Activated CD8-positive, alpha-beta memory T cell treated with anti-CD3 and anti-CD28 coated beads, Interleukin-2, amount 50 U/mL, for 1 hour (primary cell): Measurements from ENCODE around the gene TSPO.

Experiments
- DNase-seq: peaks from one replicate; pipeline ENCODE4 v3.0.0-alpha.2; 2020; ENCODE audit errors: extremely low read depth

TSPO gene

DNA sequence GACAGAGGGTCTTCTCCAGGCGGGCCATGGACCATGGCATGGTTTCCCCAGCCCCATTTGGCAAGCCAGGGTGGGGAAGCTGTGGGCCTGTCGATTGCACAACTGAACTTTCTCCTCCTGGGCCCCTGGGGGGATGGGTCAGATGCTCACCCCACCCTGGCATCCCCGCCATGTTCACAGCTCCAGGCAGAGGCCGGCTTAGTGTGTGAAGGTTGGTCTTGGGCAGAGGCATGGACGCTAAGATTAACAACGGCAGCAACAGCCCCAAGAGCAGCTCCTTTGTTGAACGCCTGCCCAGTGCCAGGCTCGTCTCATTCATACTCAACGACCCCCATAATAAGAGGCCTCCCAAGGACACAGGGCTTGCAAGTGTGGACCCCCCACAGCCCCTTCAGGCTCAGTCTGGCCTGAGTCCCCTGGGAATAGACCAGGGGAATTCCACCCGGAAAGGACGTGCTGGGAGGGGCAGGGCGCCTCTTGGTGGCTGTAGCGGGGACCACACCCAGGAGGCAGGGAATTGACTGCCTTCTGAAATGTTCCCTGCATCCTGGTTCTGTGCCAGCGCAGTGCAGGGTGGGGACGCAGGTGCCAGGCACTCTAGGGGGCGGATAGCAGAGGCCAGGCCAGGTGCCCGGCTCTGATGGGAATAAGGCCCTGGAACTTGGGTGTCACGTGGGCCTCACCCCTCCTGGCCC, 8.3 kb downstream of the TSPO start:
- no peak for DNase-seq

DNA sequence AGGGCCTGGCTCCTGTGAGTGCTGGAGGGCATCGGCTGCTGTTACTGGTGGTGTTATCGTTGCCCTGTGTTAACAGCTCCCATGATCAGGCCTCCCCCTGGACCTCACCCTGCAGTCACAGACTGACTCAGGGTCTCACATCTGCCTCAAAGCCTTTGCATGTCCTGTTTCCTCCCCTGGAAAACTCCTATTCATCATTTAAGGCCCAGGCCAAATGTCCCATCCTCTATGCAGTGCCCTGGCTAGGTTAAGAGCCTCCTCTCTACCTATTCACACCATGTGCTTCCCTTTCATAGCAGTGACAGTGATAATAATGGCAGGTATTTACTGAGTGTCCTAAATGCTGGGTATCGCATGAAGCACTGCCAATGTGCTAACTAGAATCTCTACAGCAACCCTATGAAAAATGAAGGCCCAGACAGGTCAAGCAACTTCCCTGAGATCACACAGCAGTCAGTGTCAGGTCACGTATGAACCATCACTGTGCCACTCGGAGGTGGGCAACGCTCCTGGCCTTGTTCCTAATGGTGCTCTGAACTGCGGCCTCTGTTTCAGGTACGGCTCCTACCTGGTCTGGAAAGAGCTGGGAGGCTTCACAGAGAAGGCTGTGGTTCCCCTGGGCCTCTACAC, 9.3 kb downstream of the TSPO start:
- DNase-seq: no peak

DNA sequence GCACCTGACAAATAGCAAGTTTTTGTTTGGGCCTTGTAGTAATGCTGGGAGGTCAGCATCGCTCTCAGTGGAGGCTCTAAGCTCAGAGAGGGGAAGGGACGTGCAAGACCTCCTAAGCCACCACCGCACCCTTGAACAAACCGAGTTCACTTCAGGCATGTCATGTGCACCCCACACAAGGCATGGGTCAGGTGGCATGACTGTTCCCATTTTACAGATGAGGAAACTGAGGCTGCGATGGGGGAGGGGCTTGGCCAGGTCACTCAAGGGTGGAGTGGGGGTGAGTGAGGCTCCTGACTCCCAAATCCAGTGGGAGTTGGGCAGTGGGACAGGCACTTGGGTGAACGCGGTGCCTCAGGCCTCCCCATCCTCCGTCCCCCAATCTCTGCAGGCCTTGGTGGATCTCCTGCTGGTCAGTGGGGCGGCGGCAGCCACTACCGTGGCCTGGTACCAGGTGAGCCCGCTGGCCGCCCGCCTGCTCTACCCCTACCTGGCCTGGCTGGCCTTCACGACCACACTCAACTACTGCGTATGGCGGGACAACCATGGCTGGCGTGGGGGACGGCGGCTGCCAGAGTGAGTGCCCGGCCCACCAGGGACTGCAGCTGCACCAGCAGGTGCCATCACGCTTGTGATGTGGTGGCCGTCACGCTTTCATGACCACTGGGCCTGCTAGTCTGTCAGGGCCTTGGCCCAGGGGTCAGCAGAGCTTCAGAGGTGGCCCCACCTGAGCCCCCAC, 11.2 kb downstream of the TSPO start:
- no peak for DNase-seq

DNA sequence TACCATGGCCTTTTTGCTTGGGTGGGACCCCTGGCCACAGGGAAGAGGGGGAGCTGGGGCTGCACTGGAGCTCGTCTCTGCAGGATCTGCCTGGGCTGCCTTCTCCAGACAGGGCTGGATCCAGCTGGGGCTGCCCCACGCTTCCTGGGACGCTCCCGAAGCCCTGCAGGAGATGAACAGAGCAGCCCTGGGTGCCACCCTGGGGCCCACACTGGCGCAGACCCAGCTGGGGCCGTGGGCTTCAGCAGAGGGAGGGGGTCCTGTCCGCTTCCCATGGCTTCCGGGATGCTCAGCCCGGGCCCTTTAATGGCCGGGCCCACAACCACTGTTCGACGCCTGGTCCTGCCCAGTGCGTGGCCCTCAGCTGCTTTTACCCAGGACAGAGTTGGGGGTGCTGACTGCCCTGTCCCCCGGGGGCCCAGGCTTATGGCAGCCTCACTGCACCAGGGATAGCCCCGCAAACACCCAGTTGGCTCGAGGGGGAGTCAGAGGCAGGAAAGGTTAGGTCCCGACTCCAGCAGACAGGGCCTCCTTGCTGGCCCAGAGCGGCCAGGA, 12.0 kb downstream of the TSPO start:
- no peak for DNase-seq

DNA sequence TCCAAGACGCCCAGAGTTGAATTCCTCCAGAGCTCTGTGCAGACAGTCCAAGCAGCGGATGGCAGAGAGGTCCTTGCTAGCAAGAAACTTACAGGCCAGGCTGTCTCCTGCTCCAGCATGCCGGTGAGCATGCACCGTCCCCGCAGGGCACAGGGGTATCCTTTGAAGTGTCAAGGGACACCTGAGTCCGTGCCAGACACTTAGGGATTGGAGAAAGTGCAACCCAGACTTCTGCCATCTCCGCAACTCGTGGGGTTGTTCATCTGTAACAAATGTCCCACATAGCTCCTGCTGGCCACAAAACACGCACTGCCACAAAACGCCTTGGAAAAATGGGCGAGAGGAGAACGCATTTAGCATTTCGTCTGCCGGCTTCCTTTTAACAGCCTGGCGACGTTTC, 13.3 kb downstream of the TSPO start:
- no peak for DNase-seq

DNA sequence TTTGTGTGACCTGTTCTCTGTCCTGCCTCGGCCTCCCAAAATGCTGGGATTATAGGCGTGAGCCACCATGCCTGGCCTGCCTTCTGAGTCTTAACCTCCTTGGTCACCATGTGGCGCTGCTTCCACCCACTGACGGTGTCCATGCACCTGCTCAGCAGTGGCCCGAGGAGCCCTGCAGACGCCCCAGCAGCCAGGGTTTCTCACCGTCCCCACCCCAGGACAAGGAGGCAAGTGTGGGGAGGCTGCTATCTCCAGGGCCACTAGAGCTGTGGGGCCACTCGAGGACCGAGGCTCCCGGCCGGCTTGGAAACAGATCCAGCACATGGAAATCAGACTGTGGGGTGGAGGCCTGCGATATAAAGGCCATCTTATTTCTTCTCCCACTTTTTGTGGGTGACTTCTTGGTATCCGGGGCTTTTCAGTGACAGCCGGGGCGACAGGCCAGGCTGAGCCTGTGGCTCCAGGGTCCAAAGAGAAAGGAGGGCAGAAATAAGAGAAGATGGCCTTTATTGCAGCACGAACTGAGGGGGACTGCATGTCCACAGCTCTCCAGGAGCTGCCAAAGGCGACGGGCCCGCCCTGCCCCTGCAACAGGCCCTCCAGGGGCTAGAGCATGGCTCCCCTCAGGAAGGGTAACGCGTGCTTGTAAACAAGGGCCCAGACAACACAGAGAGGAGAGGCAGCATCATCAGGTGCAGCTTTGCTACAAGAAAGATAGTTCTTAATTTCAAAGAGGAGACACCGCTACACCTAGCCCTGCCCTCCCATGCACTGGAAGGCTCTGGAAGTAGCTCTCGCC, 15.0 kb downstream of the TSPO start:
- DNase-seq: no peak

DNA sequence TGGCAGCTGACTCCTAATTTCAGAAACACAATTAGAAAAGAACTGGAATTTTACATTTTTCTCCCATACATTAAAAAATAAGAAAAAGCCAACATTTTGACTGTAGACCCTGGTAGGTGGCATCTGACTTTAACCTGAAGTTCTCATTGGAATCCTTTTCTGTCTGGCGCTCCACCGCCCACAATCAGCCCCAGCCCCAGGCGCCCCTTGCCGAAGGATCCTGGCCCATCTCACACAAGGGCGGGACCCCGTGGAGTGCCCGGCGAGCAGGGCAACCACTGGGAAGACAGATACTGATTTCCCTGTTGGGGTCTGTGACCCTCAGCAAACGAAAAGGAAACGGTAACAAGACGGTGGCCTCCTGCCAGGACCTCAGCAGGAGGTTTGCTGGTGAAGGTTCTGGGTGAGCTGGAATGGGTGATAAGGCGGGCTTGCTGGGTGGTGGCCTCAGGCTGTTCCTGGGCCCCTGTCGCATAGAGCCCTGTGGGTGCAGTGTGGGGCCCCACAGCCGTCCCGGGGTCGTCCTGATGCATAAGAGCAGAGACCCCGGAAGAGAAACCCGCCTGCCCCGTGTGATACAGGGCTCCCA, 15.7 kb downstream of the TSPO start:
- no peak for DNase-seq

DNA sequence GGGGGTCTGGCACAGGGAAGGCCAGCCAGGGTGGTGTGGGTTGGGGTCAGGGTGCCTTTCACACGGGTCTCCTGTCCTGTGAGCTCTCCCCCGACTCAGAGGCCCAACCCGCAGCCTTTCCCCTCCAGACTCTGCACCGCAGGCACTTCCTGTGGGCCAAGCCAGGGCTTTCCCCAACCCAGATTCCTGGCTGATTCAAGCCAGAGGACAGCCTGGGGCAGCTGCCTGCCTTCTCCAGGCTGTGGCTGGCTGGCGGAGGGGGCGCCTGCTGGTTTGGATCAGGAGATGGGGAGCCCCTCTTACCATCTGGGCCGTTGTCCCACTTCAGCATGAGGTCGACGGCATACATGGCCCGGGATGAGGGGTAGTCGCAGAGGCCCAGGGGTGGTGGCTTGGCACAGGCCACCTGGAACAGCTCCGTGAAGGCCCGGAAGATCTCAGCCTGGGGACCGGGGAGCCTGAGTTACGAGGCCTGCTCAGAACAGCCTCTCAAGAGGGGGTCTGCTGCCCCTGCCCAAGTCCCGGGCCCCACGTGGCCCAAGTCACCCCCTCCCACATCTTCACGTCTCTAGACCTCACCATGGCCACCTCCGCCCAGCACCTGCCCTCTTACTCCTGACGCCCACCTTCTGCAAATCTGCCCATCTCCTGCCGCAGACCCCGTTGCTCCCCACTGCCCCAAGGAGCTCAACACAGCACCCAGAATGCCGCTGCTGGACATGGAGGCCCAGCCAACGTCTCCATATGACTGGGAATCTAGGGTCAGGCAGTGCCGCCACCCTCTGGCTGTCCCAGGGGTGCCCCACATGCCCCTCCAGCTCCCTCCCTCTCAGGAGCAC, 17.3 kb downstream of the TSPO start:
- DNase-seq: no peak

DNA sequence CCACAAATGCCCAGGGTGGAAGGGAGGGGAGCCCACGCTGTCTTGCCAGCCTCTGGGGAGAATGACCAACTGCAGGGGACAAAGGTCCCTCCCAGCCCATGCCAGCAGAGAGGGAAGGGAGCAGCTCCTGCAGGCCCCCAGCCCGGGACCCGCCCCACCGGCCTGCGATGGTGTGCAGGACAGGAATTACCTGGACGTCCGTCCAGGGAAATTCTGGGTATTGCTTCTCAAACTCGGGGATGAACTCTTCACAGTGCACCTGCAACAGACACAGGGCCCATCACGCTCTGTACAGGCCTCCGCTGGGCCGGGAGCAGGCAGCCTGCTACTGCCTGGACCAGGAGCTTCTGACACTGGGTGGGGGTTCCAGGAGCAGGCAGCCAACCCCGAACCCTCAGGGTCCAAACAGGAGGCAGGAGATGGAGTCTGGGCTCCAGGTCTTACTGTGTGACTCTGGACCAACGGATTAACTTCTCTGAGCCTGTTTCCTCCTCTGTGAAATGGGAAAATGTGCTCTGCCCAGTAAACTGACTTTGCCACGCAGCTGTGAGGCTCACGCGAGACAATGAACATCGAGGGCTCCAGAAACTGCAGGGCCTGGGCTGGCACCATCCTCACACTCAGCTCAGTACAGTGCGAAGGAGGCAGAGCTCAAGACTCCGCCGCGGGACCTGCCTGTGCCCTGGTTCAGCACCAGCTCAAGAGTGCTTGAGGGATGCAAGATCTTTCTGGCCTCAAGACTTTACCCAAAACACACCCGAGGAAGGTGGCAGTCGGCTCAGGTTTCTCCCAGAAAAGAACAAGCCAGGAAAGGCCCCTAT, 18.2 kb downstream of the TSPO start:
- no peak for DNase-seq

DNA sequence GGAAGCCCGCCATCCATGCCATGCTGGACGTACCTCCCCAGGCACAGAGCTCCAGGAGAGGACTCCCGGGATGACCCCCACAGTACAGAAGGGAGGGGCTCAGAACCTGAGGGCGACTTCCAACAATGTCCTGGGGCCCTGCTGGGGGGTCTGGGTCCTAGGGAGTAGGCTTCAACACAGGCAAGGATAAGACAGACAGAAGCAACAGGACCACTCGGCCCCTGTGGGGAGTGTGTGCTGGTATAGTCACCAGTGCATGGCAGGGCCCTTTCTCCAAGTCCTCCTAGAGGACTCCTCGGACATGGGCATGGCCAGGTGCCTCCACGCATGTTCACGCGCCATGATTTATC, 18.7 kb downstream of the TSPO start:
- no peak for DNase-seq

DNA sequence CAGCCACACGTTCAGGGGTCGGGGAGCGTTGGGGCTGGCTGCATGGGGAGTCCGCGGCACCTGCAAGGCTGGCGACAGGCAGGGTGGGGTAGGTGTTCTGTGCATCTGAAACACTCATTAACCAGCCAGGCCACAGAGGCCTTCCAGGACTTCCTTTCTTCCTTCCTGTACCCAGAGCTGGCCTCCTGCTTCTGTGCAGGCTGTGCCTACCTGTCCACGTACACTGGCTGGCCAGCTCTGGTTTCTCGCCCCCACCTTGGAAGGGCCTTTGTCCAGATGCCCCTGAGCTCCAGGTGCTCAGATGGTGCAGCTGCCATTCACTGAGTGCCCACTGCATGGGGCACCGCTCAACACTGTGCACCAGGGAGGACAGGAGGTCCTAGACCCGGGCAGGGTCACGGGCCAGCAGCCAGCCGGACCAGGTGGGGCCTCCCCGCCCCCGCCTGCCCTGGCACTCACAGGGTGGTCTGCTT, 19.7 kb downstream of the TSPO start:
- DNase-seq: no peak

DNA sequence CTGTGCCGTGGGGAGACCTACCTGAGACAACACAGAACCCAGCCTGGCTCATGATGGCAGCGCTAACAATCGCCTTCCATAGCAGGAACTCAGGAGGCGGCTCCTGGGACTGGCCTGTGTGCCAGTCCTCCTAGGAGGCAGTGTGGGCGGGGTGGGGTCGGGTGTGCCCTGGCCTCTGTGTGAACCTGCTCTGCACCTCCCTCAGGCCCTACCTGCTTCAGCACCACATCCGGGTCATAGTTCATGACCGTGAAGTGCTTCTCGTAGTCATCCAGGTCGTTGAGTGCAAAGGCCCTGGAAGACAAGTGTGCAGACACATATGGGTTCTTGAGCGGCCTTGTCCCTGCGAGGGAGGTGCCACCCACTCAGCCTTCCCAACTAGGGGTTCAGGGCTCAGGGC, 20.2 kb downstream of the TSPO start:
- no peak for DNase-seq

DNA sequence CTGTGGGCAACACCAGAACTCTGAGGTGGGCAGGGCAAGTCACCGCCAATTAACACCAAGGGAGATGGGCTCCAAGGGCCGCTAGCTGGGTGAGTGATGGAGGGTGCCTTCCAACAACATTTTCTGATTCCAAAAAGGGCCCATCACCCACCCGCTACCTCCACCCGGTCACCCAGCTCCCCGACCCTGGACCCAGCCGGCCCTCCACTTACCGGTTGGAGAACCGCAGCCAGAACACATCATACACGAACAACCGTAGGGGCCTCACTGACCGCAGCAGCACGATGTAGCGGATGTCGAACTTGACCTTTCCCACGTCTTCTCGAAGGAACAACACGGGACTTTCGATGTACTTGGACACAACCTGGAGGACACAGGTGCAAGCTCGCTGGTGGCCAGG, 20.8 kb downstream of the TSPO start:
- DNase-seq: no peak

DNA sequence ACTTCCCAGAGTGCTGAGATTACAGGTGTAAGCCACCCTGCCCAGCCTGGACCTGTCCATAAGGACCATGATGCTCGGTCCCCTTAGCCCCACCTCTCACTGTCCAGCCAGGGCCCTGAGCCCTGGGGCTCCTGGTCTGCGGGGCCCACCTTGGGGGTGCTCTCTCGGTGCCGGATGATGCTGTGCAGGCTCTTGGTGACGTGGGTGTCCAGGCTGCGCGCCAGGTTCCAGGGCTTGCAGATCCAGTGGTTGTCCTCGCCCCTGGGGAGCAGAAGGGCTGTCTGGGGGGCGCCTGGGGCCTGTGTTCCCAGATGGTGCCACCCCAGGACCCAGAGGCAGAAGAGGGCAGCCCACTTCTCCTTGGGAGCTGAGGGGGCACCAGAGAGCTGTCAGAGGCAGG, 22.2 kb downstream of the TSPO start:
- DNase-seq: no peak

DNA sequence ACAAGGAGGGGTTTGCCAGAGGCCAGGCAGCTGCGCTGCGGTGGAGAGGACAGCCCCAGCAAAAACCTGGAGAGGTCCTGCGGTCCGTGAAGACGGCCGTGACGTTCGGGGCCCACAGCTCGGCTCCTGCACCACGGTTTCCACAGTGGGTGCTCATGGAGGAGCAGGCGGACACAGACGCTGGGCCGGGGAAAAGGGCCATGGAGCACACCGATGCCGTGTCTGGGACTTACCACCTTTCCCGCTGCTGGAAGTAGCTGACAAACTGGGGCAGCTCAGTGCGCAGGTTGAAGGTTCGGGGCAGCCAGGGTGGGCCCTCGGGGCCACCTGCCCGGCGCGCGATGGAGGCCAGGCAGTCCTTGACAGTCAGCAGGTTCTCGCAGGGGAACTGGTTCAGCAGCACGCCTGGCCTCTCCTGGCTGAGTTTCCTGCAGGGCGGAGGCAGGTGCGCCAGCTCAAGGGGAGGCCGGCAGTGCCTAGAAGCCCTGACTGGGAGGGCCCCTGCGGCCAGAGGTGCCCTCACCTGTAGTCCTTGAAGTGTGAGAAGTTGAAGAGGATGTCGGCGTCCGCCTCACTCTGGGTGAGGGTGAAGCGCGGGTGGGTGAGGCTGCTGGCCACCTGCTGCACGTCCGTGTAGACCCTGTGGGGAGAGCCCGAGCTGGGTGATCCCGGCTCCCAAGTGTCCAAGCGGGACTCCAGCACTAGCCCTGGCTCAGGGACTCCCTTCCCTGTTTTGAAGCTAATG, 22.8 kb downstream of the TSPO start:
- no peak for DNase-seq

DNA sequence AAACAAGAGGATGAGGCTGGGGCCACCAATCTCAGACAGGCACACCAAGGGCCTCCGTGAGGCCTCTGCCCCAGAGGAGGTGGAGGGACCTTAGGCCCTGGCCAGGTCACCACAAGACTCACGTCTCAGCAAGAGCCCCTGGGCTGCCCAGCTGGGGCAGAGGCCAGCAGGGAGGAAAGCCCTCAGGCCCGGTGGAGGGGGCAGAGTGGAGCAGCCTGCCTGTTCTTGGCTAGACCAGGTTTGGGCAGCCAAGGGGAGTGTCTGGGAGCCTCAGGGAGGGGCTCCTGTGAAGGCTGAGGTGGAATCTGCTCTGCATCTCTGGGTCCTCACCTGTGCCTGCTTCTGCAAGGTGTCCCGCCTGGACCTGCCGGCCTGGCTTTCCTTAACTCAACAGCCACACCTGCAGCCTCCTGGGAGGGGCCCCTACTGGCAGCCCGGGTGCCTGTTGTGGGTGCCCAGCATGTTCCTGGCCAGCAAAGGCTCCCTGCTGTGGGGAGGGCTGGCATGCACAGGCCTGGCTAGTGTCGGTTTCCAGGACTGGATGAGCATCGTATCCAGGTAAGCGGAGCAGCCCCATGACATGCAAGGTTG, 23.7 kb downstream of the TSPO start:
- DNase-seq: no peak

DNA sequence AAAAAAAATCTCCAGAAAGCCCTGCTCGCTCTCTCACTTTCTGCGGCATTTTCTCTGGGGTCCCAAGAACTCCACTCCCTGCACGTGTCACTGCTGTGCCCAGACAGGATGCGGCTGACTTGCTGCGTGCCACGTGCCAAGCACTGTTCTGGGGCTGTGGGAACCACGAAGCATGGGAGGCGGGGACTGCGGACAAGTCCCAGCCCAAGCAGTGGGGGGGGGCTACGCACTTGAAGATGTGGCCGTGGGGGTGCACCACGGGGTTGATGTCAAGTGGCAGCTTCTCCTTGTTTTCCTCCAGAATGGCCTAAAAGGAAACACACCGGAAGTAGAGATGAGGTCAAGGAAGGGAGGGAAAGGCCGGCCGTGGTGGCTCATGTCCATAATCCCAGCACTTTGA, 24.7 kb downstream of the TSPO start:
- no peak for DNase-seq

DNA sequence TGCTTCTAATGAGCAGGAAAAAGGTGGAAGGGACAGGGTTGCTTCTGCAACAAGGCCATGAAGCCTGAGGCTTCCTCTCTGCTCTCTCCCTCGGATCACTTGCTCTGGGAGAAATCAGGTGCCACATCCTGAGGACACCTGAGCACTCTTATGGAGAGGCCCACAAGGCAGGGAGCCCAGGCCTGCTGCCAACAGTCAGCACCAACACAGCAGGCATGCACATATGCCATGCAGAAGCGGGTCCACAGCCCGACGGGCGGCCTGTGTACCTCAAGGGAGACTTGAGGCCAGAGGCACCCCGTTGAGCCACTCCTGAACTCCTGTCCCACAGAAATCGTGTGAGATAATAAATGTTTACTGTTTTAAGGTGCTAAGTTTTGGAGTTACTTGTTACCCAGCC, 26.1 kb downstream of the TSPO start:
- no peak for DNase-seq
